Hepatocyte (in vitro differentiated cells): Measurements from ENCODE around the gene ZBED3. TPM values are rescaled to one million over a fixed set of nuclear protein-coding genes. Genes with fewer than 3 reads are reported as not detected.
A peak's percentile ranks its signal among the peaks of the same experiment; 100 is the strongest.

Experiments
- DNase-seq: peaks from one replicate; pipeline ENCODE4 v3.0.0-alpha.2; 2016; ENCODE audit warnings: low spot score
- H2AFZ ChIP-seq: fragments of 200-600 bp; sonication (generic); 2 replicates; pipeline ENCODE4 v1.6.0; 2016; ENCODE audit warnings: antibody characterized with exemption, mild to moderate bottlenecking
- H3K27ac ChIP-seq: fragments of 200-600 bp; sonication (generic); 2 replicates; pipeline ENCODE4 v1.5.1; 2016; ENCODE audit warnings: mild to moderate bottlenecking
- H3K27me3 ChIP-seq: fragments of 200-600 bp; sonication (generic); 2 replicates; pipeline ENCODE4 v1.6.1; 2016
- H3K36me3 ChIP-seq: fragments of 200-600 bp; sonication (generic); replicated peaks from 2 replicates; pipeline ENCODE4 v1.5.1; 2016; ENCODE audit warnings: low read depth; ENCODE audit not compliant: insufficient read depth
- H3K4me1 ChIP-seq: fragments of 200-600 bp; sonication (generic); 2 replicates; pipeline ENCODE4 v1.5.1; 2016; ENCODE audit warnings: mild to moderate bottlenecking, moderate library complexity; ENCODE audit not compliant: insufficient read depth
- H3K4me2 ChIP-seq: fragments of 200-600 bp; sonication (generic); 2 replicates; pipeline ENCODE4 v1.6.0; 2016
- H3K4me3 ChIP-seq: fragments of 200-600 bp; sonication (generic); 2 replicates; pipeline ENCODE4 v1.5.1; 2016; ENCODE audit warnings: mild to moderate bottlenecking
- H3K79me2 ChIP-seq: fragments of 200-600 bp; sonication (generic); 2 replicates; pipeline ENCODE4 v1.6.0; 2017; ENCODE audit warnings: mild to moderate bottlenecking
- H3K9me2 ChIP-seq: fragments of 200-600 bp; sonication (generic); replicated peaks from 2 replicates; pipeline ENCODE4 v1.6.0; 2017; ENCODE audit warnings: mild to moderate bottlenecking; ENCODE audit not compliant: insufficient read depth
- H3K9me3 ChIP-seq: fragments of 200-600 bp; sonication (generic); 2 replicates; pipeline ENCODE4 v1.5.1; 2016; ENCODE audit warnings: low read depth, mild to moderate bottlenecking
- H4K20me1 ChIP-seq: fragments of 200-600 bp; sonication (generic); 2 replicates; pipeline ENCODE4 v1.6.0; 2016; ENCODE audit warnings: mild to moderate bottlenecking; ENCODE audit not compliant: insufficient read depth, poor library complexity, severe bottlenecking
- CTCF ChIP-seq: fragments of 200-600 bp; sonication (generic); IDR thresholded peaks from 2 replicates; pipeline ENCODE4 v1.5.1; 2016; ENCODE audit warnings: antibody characterized with exemption, mild to moderate bottlenecking; ENCODE audit not compliant: poor library complexity
- EZH2 ChIP-seq: fragments of 200-600 bp; sonication (generic); IDR thresholded peaks from 2 replicates; pipeline ENCODE4 v1.6.1; 2016; ENCODE audit warnings: antibody characterized with exemption, mild to moderate bottlenecking, borderline replicate concordance
- EZH2phosphoT487 ChIP-seq: fragments of 200-600 bp; sonication (generic); IDR thresholded peaks from one replicate; pipeline ENCODE4 v1.6.1; 2018; ENCODE audit warnings: antibody characterized with exemption, mild to moderate bottlenecking, low read depth, moderate library complexity; ENCODE audit not compliant: unreplicated experiment, severe bottlenecking
- WGBS: methylation state at CpG from one replicate; pipeline ENCODE4 v1.1.6; 2016; ENCODE audit warnings: low lambda C conversion rate; ENCODE audit errors: missing lambda C conversion rate; 5-methylcytosine and 5-hydroxymethylcytosine counted together
- polyA plus RNA-seq: library from polyadenylated mRNA; unstranded; fragments of >200 nt; fragmentation: Nextera tagmentation; extraction: Ambion mirVana; gene quantifications from 2 replicates; pipeline ENCODE4 v1.2.1, GENCODE V29; 2016
- total RNA-seq: library from RNA; depleted of rRNA; stranded (reverse); fragments of >200 nt; gene quantifications from 2 replicates; pipeline ENCODE4 v1.2.3, GENCODE V29; 2014

The ZBED3 gene
- total and polyA plus RNA-seq, 2 experiments from 2014 or later = 6.0 to 29.8 TPM

DNA sequence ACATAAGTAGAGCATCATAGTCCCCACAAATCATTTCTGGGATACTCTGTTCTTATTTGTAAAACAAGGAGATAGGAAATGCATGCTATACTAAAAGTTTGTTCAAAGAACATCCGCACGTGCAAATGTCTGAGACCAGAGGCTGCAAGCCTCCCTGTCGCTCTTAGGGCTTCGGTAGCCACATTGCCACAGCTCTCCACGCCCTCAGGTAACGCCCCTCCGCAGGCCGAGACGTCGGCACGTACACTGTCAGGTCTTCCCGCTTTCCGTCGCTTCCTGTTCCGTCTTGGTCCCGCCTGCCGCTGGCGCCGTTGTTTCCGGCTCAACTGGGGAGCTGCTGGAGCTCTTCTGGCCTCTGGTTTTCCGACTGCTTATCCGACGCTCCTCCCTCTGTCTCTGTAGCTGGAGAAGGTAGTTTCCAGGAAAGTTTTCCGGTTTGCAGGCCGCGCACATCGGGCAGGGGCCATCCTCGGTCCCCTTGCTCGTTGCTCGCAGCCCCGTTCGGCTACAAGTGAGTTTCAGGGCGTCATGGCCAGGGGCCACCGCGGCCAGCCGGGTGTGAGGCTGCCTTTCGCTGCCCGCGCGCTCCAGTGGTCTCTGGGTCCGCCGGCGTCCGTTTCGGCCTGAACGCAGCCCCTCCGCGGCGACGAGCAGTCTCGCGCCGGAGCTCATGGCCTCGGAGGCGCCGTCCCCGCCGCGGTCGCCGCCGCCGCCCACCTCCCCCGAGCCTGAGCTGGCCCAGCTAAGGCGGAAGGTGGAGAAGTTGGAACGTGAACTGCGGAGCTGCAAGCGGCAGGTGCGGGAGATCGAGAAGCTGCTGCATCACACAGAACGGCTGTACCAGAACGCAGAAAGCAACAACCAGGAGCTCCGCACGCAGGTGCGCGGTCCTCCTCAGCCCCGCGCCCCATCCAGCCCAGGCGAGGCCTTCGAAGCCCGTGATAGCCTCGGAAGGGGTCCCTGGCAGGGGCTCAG, 56.7 kb downstream of the ZBED3 start, which contains the start of gene AGGF1:
AGGF1 (plus strand) TSS at position 308 of the 975 bp plus-strand sequence; CDS start at position 671, 363 bp downstream.
- H3K36me3 ChIP-seq = no peaks in the 10 kb centered on the region
- H3K9me3 ChIP-seq = no peaks in the 10 kb centered on the region
- H4K20me1 ChIP-seq = no peaks in the 10 kb centered on the region
- H3K79me2 ChIP-seq = peaks cover 29% of the 10 kb centered on the region
- peak within 1 kb of the TSS; percentile 95 for H2AFZ ChIP-seq
- peak within 1 kb of the TSS; percentile 97 for H3K27ac ChIP-seq
- peak within 1 kb of the TSS; percentile 90 for H3K4me2 ChIP-seq
- peak within 1 kb of the TSS; percentile 68 for H3K4me3 ChIP-seq
- H3K27me3 ChIP-seq = no peaks in the 10 kb centered on the region
- H3K4me1 ChIP-seq = peaks cover 16% of the 10 kb centered on the region
- DNase-seq = peak; percentile 96
- 2% methylated on average over 78 of the region's 82 CpGs for WGBS
- no peaks in the 10 kb centered on the region for H3K9me2 ChIP-seq
- TF ChIP-seq EZH2 = no peak
- no peak for TF ChIP-seq EZH2phosphoT487
- no peak for TF ChIP-seq CTCF

DNA sequence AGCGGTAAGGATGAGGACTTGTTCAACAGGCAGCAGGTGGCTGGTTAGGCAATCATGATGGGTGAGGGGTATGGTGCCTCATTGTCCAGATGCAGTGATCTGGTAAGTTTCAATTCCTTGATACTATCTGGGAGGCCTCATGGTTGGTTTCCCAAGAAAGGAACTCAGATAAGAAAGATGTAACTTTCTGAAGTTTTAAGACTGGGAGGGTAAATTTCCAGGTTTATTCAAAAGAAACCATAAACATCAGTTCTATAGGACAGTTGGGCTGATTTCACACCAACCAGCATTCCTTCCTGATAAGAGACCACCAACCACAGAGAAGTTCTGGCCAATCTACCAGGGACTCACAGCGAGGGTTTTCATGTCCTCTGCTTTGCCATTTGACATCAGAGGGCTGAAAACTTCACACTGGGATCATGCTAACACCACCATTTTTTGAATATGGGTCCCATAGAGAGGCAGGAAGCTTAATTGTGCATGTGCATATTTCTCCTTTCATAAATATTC, 57.7 kb downstream of the ZBED3 start:
- Histone ChIP-seq H3K36me3 (no peaks in the 10 kb centered on the region), H2AFZ (peak overlapping the region; percentile 95), H3K4me3 (no peak overlapping the region), H3K4me1 (peaks cover 16% of the 10 kb centered on the region), H3K4me2 (peak overlapping the region; percentile 90), H3K9me3 (no peaks in the 10 kb centered on the region), H3K79me2 (peaks cover 29% of the 10 kb centered on the region), H3K9me2 (no peaks in the 10 kb centered on the region), H3K27ac (peak overlapping the region; percentile 97), H4K20me1 (no peaks in the 10 kb centered on the region), H3K27me3 (no peaks in the 10 kb centered on the region)
- WGBS = 98% methylated on average over 2 of the region's 2 CpGs
- no peak for TF ChIP-seq EZH2phosphoT487
- no peak for TF ChIP-seq CTCF
- TF ChIP-seq EZH2 = no peak
- no peak for DNase-seq

DNA sequence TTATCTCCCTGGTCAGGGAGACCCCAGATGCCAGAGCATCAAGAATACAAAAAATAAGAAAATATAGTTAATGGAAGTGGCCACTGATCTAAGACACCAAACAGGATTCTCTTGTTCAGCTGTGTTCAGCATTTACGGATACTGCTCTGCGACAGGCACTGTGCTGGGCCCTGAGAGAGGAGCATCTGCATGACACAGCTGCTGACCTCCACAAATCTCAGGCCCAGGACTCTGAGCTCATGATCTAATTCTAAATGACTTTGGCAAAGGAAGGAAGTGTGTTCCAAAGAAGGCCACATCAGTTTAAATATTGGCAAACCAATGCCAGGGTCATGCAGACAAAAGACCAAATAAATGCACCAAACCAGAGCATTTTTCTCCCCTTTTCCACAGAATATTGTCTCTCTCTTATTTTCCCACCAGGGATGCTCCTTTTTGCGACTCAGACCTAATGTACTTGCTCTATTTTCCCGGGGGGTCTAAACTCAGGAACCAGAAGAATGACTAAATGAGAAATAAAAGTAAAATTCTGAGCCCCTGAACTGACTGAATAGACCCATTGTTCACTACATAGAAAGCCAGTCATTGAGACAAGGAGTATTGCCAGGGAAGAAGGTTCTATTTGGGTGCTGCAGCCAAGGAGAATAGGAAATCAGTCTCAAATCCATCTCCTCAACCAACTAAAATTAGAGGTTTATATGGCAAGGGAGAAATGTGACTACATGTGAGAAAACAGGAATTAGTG, 58.3 kb downstream of the ZBED3 start:
- no peak overlapping the region for H2AFZ ChIP-seq
- 97% methylated on average over 4 of the region's 4 CpGs for WGBS
- H3K36me3 ChIP-seq = no peaks in the 10 kb centered on the region
- no peaks in the 10 kb centered on the region for H3K9me3 ChIP-seq
- H3K79me2 ChIP-seq = peaks cover 27% of the 10 kb centered on the region
- no peak overlapping the region for H3K4me2 ChIP-seq
- H3K4me3 ChIP-seq = no peak overlapping the region
- no peak overlapping the region for H3K27ac ChIP-seq
- no peak for TF ChIP-seq EZH2phosphoT487
- no peak for TF ChIP-seq CTCF
- TF ChIP-seq EZH2 = no peak
- no peaks in the 10 kb centered on the region for H3K27me3 ChIP-seq
- H3K9me2 ChIP-seq = no peaks in the 10 kb centered on the region
- no peaks in the 10 kb centered on the region for H4K20me1 ChIP-seq
- DNase-seq = no peak
- peaks cover 16% of the 10 kb centered on the region for H3K4me1 ChIP-seq
